Astrocyte (in vitro differentiated cells and primary cell): ENCODE data around the gene PACRG. TPM values are rescaled to one million over a fixed set of nuclear protein-coding genes. Genes with fewer than 3 reads are reported as not detected.

Experiments used
- DNase-seq: peaks from one replicate; pipeline ENCODE4 v3.0.0-alpha.2; 2010; ENCODE audit warnings: low read depth
- FAIRE-seq: peaks from 2 replicates; lab custom pipeline; 2011; peaks lifted over from hg19 to GRCh38; lab: Jason Lieb, UNC
- H2AFZ ChIP-seq: 2 replicates; pipeline ENCODE4 v1.6.0; 2012; ENCODE audit warnings: low read depth, low read length, inconsistent platforms
- H3K27ac ChIP-seq: 2 replicates; pipeline ENCODE4 v1.5.1; 2011; ENCODE audit warnings: low read depth, low read length, inconsistent platforms
- H3K27me3 ChIP-seq: 2 replicates; pipeline ENCODE4 v1.6.0; 2011; ENCODE audit warnings: low read length, inconsistent platforms; ENCODE audit not compliant: insufficient read depth
- H3K36me3 ChIP-seq: 2 replicates; pipeline ENCODE4 v1.5.1; 2011; ENCODE audit warnings: low read length, inconsistent platforms; ENCODE audit not compliant: insufficient read depth
- H3K4me1 ChIP-seq: 2 replicates; pipeline ENCODE4 v1.5.1; 2011; ENCODE audit warnings: low read length, inconsistent platforms; ENCODE audit not compliant: insufficient read depth
- H3K4me2 ChIP-seq: 2 replicates; pipeline ENCODE4 v1.6.0; 2012; ENCODE audit warnings: low read length, inconsistent platforms
- H3K4me3 ChIP-seq: 2 replicates; pipeline ENCODE4 v1.5.1; 2011; ENCODE audit warnings: low read depth, mild to moderate bottlenecking, low read length, inconsistent platforms; ENCODE audit not compliant: insufficient read depth
- H3K79me2 ChIP-seq: 2 replicates; pipeline ENCODE4 v1.6.0; 2012; ENCODE audit warnings: mild to moderate bottlenecking, low read length, inconsistent platforms; ENCODE audit not compliant: insufficient read depth
- H3K9ac ChIP-seq: 2 replicates; pipeline ENCODE4 v1.6.0; 2012; ENCODE audit warnings: mild to moderate bottlenecking, low read length, inconsistent platforms
- H3K9me3 ChIP-seq: 2 replicates; pipeline ENCODE4 v1.5.1; 2012; ENCODE audit warnings: low read depth, mild to moderate bottlenecking, low read length, inconsistent platforms; ENCODE audit not compliant: insufficient read depth
- H4K20me1 ChIP-seq: 2 replicates; pipeline ENCODE4 v1.6.0; 2012; ENCODE audit warnings: low read length, inconsistent platforms; ENCODE audit not compliant: insufficient read depth
- H3K27ac Mint-ChIP-seq: one replicate; pipeline ENCODE4 v1.8.0; 2021; ENCODE audit warnings: mild to moderate bottlenecking, mixed read lengths; ENCODE audit not compliant: unreplicated experiment
- H3K27me3 Mint-ChIP-seq: one replicate; pipeline ENCODE4 v1.8.0; 2021; ENCODE audit warnings: low read depth, mixed read lengths; ENCODE audit not compliant: unreplicated experiment
- H3K36me3 Mint-ChIP-seq: one replicate; pipeline ENCODE4 v1.8.0; 2021; ENCODE audit warnings: low read depth, mixed read lengths; ENCODE audit not compliant: unreplicated experiment
- H3K4me1 Mint-ChIP-seq: one replicate; pipeline ENCODE4 v1.8.0; 2021; ENCODE audit warnings: low read depth, mixed read lengths; ENCODE audit not compliant: unreplicated experiment
- H3K4me3 Mint-ChIP-seq: one replicate; pipeline ENCODE4 v1.8.0; 2021; ENCODE audit warnings: mild to moderate bottlenecking, moderate library complexity, mixed read lengths; ENCODE audit not compliant: unreplicated experiment
- H3K9me3 Mint-ChIP-seq: one replicate; pipeline ENCODE4 v1.8.0; 2021; ENCODE audit warnings: mild to moderate bottlenecking, mixed read lengths; ENCODE audit not compliant: unreplicated experiment
- CTCF ChIP-seq: IDR thresholded peaks from 2 replicates; pipeline ENCODE4 v1.5.1; 2011; ENCODE audit warnings: low read depth, mild to moderate bottlenecking, inconsistent platforms, low read length, moderate library complexity; ENCODE audit not compliant: insufficient read depth
- EZH2 ChIP-seq: IDR thresholded peaks from 2 replicates; pipeline ENCODE4 v1.6.1; 2012; ENCODE audit warnings: mild to moderate bottlenecking, low read length, inconsistent platforms; ENCODE audit not compliant: insufficient read depth
- total RNA-seq: library from RNA; stranded (reverse); gene quantifications from 2 replicates; pipeline ENCODE4 v1.2.1, GENCODE V29; 2021

Gene PACRG
- total RNA-seq, 1 donor from 2014 or later, result not detected

DNA sequence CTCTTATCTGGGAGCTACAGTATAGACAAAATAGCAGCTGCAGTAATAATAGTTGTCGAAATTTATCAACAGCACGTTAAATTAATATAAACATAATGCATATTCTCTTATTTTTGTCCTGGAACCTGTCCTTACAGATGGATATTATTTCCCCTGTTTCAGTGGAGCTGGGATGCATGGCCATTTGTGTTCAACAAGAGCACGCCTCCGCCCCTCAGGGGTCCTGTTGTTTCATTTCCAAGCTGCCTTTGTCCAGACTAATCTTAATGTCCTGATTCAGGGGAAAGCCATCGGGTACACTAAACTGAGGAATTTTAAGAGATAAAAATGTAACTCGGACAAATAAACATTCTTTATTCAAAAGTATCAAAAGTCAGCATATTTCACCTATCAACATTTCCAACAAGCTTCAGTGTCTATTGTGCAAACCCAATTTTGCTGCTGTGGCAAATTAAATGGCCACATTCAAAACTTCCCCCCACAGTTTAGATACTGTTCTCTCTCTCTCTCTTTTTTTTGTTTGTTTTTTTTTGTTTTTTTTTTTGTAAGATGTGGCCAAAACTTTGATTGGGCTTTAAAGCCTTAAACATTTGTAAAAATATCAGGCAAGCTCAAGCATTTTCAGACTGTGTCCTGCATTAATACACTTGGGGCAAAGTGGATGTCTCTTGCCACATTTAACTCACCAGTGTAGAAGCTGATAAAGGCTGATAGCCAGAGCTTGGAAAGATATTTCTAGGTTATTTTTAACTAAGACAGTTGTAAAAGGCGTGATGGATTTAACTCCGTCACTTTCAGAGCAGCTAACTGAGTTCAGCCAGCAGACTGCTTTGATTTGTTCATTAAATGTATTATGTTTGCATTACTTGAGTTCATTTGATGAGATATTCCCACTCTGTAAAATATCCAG, 574.2 kb downstream of the PACRG start:
- peak overlapping the region; percentile 20 for H3K4me2 ChIP-seq
- H3K27me3 Mint-ChIP-seq, result no peaks in the 10 kb centered on the region
- no peaks in the 10 kb centered on the region for H3K27me3 ChIP-seq
- no peaks in the 10 kb centered on the region for H4K20me1 ChIP-seq
- no peak for TF ChIP-seq EZH2
- TF ChIP-seq CTCF, result no peak
- peak overlapping the region; percentile 57 for H3K27ac ChIP-seq
- peaks cover 2% of the 10 kb centered on the region for H3K9me3 Mint-ChIP-seq
- H3K36me3 Mint-ChIP-seq, result peaks cover 1% of the 10 kb centered on the region
- H3K27ac Mint-ChIP-seq, result no peak overlapping the region
- DNase-seq (no peak), FAIRE-seq (no peak)
- H3K9me3 ChIP-seq, result no peaks in the 10 kb centered on the region
- no peak overlapping the region for H3K4me3 ChIP-seq
- H3K4me1 Mint-ChIP-seq, result peaks cover 6% of the 10 kb centered on the region
- no peak overlapping the region for H2AFZ ChIP-seq
- no peaks in the 10 kb centered on the region for H3K79me2 ChIP-seq
- H3K9ac ChIP-seq, result peak overlapping the region; percentile 26
- H3K4me1 ChIP-seq, result no peaks in the 10 kb centered on the region
- H3K36me3 ChIP-seq, result no peaks in the 10 kb centered on the region
- no peak overlapping the region for H3K4me3 Mint-ChIP-seq

- no peaks in the 10 kb centered on the region for H3K4me1 Mint-ChIP-seq
Observed at GRCh38 chr6:163302747-163303146, 575.0 kb downstream of the PACRG start.

More at GRCh38 chr6:163302747-163303146, 575.0 kb downstream of the PACRG start:
- no peak overlapping the region for H3K9ac ChIP-seq
- no peaks in the 10 kb centered on the region for H3K36me3 ChIP-seq
- TF ChIP-seq CTCF (no peak), EZH2 (no peak)
- H3K27me3 ChIP-seq, result no peaks in the 10 kb centered on the region
- H2AFZ ChIP-seq, result no peak overlapping the region
- no peaks in the 10 kb centered on the region for H3K27me3 Mint-ChIP-seq
- H3K4me3 ChIP-seq, result no peak overlapping the region
- peak overlapping the region; percentile 57 for H3K27ac ChIP-seq
- H3K4me1 ChIP-seq, result no peaks in the 10 kb centered on the region
- no peaks in the 10 kb centered on the region for H3K9me3 ChIP-seq
- peak overlapping the region; percentile 20 for H3K4me2 ChIP-seq
- peaks cover 2% of the 10 kb centered on the region for H3K9me3 Mint-ChIP-seq
- no peak overlapping the region for H3K27ac Mint-ChIP-seq
- DNase-seq, result peak; percentile 53
- no peaks in the 10 kb centered on the region for H3K79me2 ChIP-seq
- no peak for FAIRE-seq
- peaks cover 1% of the 10 kb centered on the region for H3K36me3 Mint-ChIP-seq
- H3K4me3 Mint-ChIP-seq, result no peak overlapping the region
- no peaks in the 10 kb centered on the region for H4K20me1 ChIP-seq
